Hippocampal formation (tissue), 2 donors: ENCODE data around the gene IQCM.
A peak's percentile ranks its signal among the peaks of the same experiment; 100 is the strongest.
"Not testable (repeated sequence)": the region's sequence is repeated elsewhere in the genome, so short reads cannot be mapped to it uniquely, and the experiment has no call there.

ENCODE experiments used
- DNase-seq, 2 donors: peaks; one replicate each; lab custom pipeline; 2025; lab: John Stamatoyannopoulos, UW

The IQCM gene

DNA sequence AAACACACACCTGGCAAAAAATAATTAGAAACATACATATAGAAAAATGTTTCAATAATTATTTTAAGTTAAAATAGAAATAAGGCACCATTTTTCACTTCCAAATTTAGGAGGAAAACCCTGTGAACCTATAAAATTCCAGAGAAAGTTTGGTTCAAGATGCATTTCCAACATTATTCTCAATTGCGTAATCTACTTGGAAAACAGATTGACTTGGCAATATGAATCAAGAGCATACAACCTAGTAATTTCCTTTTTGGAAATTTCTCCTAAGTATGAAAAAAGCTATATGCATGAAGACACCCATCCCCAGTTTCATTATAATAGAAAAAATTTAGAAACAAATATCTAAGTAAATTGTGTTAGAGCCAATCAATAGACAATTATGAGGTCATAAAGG is 242.9 kb downstream of the IQCM start:
- no peak for DNase-seq

GRCh38 chr4:149555799-149556198 is 259.8 kb downstream of the IQCM start:
- no peak for DNase-seq

DNA sequence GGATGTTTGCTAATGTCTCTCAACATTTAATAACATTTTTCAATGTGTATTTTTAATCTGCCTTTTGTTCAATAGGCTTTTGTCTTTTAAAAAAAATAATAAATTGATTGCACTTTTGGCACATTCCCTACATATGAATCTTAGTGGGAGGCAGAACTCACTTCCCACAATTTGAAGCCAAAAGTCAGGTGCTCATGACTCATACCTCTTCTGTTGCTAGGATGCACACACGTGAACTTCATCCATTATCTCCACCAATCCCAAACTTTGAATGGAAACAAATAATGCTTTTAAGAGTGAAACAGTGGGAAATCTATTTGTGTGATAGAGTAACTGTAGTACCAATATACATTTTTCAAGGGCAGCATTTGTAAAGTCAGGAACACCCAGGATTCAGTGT is 260.5 kb downstream of the IQCM start:
- DNase-seq: no peak

DNA sequence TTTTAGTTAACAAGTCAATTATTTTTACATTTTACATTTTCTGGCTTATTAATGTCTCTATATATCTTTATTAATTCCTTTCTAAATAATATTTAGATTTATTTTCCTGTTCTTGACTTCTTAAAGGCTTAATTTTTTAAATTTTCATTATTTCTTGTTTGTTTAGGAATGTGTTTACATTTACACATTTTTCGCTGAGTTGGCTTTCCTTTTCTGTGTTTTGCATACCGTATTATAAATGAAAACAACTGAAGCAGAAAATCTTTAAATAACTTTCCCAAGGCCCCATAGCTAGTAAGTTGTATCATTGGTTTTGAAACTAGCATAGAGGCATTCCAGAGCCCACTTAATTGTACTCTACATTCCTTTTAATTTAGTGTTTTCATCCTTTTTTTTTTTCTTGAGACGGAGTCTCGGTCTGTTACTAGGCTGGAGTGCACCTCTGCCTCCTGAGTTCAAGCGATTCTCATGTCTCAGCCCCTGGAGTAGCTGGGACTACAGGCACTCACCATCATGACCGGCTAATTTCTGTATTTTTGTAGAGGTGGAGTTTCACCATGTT is 261.6 kb downstream of the IQCM start:
- DNase-seq: no peak

DNA sequence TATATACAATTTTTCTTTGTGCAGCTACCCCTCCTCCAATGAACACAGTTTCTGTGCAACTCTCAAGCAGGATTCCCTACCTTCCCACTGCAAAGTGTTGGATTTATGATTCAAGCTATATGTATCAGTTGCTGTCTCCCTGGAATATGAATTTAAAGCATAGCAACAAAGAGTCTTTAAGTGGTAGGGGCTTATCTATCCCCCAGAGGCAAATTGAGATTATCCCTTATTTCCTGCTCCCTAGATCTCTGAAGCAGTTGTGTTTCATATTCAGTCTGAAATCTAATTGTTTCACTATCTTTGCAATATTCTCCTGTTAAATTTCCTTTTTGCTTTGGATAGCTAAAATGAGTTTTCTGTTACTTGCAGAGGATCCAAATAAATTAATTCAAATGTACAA is 263.0 kb downstream of the IQCM start:
- DNase-seq: no peak

DNA sequence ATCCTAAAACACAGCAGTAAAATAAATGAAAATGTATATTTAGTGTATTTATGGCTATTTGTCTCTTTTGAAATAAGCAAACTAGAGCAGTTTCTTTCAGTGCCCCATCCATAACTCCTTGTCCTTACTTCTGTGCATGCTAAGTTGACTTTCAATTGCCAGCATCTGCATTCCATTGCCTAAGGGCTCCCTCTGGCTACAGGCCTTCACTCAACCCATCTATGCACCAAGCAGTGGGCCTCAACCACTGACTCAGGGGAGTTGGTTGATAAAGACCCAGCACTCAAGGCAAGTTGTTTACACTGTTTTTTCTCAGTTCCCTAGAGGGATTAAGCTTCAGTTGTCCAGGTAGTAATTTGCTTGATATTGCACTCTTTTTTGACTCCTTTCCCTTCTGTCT is 265.7 kb downstream of the IQCM start:
- DNase-seq: peak in 1 of 2 donors; percentile 0

DNA sequence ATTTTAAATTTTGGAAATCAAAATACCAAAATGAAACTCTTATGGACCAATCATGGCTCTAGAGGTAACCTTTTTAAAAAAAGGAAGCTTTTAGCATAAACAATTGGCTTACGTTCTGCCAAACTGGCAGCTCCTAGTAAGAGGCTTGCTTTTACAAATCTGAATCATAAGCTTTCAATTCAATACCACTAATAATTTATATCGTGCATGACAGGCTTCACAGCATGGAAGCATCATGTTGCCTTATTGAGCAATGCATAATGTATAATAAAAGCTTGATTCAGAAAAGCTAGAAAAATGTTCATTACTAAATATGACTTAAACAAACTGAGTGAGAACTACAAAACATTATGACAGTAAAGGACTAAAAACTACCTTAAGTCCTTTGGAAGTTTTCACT is 280.9 kb downstream of the IQCM start:
- no peak for DNase-seq

GRCh38 chr4:149531861-149532260 is 283.8 kb downstream of the IQCM start:
- DNase-seq: no peak

DNA sequence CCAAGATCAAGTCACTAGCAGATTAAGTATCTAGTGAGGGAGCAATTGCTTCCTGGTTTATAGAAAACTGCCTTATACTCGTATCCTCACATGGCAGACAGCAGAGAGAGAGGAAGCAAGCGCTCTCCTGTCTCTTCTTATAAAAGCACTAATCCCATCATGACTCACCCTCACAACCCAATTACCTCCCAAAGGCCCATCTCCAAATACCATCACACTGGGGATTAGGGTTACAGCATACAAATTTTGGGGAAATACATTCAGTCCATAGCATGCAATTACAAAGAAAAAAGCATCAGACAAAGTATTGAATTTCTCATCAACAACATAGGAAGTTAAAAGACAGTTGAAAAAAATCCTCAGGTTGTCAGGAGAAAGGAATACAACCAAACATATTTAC is 292.6 kb downstream of the IQCM start:
- no peak for DNase-seq

GRCh38 chr4:149521611-149522425 is 293.8 kb downstream of the IQCM start:
- DNase-seq: peak in 1 of 2 donors; percentile 16

- no peak for DNase-seq
Measured at GRCh38 chr4:149518471-149518870, 297.2 kb downstream of the IQCM start.

DNA sequence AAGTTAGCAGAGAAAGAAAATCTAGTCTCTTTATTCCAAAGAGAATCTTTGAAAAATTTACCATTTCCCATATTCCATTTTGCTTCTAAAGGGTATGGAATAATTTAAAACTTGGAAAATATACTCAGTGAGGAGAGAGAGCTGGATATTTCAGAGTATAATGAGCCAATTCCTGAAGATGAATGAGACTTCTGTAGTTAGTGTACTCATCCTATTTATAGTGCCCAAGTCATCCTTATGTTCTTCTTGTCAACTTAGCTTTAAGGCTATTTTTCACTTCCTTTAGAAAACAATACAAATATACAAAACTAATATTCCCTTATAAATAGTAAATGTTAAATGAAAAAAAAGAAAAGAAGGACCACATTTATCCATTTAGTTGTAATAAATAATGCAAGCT is 302.6 kb downstream of the IQCM start:
- DNase-seq: no peak

DNA sequence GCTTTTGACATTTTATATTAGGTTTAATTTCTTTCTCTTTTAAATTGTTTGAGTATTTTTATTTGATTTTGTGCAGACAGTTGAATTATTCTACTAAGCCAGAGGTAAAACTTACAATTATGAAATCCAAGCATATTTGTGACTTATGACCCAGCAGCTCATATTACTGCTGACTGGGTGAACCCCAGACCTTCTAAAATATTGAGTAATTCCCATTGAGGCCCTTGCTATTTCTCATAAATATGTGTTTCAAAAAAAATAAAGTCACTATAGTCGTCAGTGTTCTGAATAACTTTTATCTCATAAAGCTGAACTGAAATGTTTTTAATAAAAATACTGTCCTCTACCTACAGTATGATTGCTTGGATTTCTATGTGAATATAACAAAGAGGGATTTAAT is 303.1 kb downstream of the IQCM start:
- no peak for DNase-seq

DNA sequence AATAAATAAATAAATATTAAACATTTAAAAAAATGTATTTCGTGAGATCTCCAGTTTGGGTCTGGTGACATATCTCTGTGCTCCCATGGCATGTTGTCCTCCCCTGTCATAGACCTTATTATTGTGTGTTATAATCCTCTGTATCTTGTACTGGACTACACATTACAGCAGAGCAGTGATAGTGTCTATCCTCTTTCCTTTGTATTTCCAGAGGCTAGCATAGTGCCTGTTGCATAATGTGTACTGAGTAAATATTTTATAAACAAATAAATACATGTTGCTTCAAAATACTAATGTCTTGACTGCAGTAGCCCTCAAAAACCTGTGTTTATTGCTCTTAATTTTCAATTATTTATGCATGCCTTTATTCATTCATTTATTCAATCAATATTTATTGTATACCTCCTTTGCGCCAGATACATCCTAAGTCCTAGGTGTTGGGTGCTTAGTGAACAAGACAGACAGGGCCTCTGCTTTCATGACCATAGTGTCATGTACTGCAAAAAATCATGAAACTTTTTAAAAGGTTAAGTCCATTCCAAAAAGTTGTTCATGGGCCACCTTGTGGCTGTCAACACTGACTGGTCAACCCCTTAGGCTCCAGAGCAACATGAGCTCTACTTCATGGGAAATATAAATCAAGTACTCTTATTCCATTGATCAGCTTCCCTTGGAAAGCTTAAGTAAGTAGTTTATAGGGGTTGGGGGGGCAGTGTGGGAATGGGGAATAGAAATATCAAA is 303.9 kb downstream of the IQCM start:
- no peak for DNase-seq

- DNase-seq: not testable (repeated sequence)
Measured at GRCh38 chr4:149507309-149507708, 308.3 kb downstream of the IQCM start.

- no peak for DNase-seq
Measured at GRCh38 chr4:149500806-149501205, 314.8 kb downstream of the IQCM start.

GRCh38 chr4:149499726-149500125 is 315.9 kb downstream of the IQCM start:
- no peak for DNase-seq

GRCh38 chr4:149498246-149498645 is 317.4 kb downstream of the IQCM start:
- no peak for DNase-seq

- no peak for DNase-seq
Measured at GRCh38 chr4:149493492-149493891, 322.2 kb downstream of the IQCM start.

DNA sequence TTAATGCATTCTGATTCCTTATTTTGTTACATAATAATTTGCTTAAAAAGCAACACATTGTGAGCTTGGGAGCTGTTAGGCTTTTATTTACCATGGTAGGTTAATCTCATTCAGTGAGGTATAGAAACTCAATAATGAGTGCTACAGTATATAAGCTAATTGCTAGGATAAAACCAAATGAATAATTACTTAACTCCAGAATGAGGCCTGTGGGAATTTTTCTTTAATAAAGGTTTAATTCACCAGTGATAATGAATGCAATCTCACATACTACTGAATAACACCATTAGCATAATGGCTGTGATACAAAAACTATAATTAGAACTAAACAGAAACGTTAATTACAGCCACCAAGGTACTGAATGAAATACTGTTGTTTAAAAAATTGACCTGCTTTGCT is 326.3 kb downstream of the IQCM start:
- no peak for DNase-seq

DNA sequence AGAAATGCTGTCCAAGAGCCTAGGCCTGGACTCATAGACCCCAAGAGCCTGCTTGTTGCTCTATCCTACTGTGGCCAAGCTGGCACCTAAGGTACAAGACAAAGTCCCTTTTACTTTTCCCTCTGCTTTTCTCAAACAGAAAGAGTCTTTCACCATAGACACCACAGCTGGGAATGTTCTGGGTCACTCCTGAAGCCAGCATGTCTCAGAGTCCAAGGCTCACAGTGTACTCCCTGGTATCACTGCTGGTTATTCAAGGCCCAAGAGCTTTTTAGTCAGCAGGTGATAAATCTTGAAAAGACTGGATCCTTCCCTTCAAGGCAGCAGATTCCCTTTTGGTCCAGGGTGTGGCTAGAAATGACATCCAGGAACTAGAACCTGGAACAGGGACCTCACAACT is 328.8 kb downstream of the IQCM start:
- DNase-seq: no peak

DNA sequence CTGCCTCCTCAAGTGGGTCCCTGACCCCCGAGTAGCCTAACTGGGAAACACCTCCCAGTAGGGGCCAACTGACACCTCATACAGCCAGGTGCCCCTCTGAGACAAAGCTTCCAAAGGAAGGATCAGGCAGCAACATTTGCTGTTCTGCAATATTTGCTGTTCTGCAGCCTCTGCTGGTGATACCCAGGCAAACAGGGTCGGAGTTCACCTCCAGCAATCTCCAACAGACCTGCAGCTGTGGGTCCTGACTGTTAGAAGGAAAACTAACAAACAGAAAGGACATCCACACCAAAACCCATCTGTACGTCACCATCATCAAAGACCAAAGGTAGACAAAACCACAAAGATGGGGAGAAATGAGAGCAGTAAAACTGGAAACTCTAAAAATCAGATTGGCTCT is 347.0 kb downstream of the IQCM start:
- not testable (repeated sequence) for DNase-seq

DNA sequence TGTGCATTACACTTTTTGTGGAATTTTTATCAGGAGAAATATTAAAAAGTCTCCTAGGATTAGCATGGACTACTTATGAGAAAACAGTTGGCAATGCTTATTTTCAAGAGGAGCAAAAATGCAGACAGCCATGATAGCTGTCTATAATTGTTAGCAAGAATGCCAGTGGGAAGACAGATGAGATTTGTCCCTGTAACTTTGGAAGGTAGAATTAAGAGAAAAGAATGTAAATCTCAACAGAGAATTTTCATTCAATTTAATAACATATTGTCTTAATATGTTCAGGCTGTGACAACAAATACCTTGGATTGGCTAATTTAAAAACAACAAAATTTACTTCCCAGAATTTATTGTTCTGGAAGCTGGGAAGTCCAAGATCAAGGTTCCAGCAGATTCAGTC is 349.2 kb downstream of the IQCM start:
- DNase-seq: no peak
